HG03097 (cell line): ENCODE data around the gene APP.
"Not testable (repeated sequence)": the region's sequence is repeated elsewhere in the genome, so short reads cannot be mapped to it uniquely, and the experiment has no call there.

Experiments used
- ATAC-seq: cut with Tn5 transposase; IDR thresholded peaks from one replicate; pipeline ENCODE4 v1.9.1; 2021; ENCODE audit not compliant: unreplicated experiment, low FRiP score

The APP gene

DNA sequence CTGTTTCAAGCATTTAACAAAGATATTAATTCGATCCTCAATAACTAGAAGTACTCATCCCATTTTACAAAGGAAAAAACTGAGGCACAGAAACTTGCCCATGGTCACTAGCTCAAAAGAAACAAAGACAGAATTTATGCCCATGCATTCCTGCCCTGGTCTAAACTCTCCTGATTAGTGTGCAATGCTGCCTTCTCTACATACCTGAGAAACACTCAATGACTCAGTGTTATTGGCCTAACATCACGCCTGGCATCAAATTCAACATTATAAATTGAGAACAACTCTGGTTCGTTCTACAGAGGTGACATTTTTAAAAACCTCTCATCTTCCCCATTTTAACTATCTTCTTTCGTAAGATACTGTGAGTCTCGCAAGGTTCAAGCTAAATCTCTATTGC lies 5.2 kb downstream of the APP start:
- no peak for ATAC-seq

DNA sequence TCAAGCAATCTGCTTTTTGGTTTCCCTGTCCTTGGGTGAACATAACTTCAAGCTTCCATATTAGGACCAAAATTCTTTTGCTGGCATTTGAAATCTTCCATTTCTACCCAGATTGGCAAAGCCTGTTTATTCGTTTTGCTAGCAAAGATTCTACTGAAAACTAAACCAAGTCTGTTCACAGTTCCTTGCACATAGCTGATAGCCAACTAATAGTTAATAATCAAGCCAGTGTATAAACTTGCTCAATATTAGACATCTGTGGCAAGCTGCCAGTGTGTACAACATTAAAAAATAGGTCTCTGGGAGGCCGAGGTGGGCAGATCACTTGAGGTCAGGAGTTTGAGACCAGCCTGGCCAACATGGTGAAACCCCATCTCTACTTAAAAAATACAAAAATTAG lies 6.3 kb downstream of the APP start:
- no peak for ATAC-seq

DNA sequence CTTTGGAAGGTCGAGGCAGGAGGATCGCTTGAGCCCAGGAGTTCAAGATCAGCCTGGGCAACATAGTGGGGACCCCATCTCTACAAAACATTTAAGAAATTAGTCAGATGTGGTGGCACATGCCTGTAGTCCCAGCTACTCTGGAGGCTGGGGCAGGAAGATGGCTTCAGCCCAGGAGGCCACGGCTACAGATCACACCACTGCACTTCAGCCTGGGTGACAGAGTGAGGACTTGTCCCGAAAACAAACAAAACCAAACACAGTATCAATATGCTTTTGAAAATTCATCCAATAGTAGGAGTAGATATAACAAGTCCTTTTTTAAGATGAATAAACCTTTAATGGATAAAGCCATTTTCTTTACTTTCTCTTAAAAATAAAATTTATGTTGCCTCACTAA lies 8.5 kb downstream of the APP start:
- ATAC-seq = no peak

DNA sequence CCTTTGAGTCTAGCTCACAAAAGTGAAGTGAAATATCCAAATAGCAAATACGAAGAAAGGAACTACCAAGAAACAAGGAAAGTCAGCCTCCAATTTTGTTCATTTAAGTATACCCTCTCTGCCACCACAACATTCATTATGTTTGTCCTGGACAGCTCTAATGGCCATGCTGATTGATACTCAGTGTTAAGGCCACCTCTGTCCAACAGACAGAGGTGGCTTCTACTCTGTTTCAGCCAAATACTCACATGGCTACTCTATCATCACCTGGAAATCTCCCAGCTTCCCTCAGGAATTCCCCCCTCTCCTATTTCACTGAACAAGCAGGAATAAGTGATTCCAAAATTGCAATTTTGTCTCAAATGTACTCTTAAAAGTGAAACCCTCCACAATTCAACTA lies 10.7 kb downstream of the APP start:
- no peak for ATAC-seq

DNA sequence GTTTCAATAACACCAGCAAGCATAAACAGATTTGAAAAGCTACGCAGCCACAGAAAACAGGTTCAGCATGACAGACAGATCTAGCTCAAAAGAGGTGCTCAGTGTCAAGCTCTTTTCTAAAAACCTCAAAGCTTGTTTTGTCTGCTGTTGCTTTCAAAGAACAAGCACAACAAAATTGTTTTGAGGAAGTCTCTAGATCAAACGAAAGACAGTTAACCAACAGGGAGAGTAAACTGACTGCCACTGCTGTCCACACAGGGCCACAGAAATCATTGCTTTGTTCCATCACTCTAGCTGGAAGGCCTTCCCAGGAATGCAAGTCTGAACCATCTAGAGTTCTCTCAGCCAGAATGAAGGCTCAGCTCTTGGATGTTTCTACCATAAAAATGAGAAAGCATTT lies 12.8 kb downstream of the APP start:
- no peak for ATAC-seq

DNA sequence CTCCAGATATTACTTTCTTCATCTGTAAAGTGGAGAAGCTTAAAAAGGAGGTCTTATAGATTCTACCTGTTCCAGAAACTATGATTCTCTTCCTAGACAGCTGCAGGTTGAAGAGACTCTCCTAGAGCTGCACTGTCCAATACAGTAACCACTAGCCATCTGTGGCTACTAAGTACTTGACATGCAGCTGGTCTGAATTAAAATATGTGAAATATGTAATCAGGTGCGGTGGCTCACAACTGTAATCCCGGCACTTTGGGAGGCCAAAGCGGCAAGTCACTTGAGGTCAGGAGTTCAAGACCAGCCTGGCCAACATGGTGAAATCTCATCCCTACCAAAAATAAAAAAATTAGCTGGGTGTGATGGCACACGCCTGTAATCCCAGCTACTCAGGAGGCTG lies 15.8 kb downstream of the APP start:
- no peak for ATAC-seq

DNA sequence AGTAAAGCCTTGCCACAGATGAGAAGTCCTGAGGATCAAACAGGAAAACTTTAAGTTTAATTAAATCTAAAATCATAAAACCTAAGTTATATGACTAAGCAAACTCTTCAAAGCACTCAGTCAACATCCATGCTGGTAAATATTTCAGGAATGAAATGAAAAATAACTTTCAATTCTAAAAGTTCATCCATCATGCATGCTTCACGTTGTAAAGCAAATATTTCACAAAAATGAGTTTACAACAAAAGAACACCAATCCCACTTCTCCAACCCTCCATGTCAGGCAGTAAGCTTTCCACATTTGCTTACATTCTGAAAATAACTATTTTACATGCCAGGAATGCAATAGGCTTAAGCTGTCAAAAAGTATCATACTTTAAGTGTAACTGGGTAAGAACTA lies 16.8 kb downstream of the APP start:
- no peak for ATAC-seq

DNA sequence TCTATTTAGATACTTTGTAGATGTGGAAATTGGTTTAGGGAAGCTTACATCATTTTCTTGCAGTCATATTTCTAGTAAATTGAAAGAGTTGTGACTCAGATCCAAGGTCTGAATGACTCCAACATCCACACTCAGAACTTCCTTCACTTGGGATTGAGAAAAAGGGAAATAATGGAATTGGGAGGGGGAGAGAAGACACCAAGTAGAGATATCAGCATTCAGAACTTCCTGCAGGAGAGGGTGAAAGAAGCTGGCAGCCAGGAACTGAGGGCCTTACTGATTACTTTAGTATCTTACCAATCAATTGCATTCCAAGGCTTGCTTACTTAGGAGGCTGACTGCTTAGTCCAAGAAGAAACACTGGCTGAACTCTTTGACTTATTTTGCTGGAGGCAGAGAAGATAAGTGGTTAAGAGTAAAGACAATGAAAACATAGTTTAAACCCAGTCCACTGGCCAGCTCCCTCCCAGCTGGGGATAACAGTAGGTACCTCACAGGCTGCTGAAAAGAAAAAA lies 21.7 kb downstream of the APP start:
- ATAC-seq = no peak

DNA sequence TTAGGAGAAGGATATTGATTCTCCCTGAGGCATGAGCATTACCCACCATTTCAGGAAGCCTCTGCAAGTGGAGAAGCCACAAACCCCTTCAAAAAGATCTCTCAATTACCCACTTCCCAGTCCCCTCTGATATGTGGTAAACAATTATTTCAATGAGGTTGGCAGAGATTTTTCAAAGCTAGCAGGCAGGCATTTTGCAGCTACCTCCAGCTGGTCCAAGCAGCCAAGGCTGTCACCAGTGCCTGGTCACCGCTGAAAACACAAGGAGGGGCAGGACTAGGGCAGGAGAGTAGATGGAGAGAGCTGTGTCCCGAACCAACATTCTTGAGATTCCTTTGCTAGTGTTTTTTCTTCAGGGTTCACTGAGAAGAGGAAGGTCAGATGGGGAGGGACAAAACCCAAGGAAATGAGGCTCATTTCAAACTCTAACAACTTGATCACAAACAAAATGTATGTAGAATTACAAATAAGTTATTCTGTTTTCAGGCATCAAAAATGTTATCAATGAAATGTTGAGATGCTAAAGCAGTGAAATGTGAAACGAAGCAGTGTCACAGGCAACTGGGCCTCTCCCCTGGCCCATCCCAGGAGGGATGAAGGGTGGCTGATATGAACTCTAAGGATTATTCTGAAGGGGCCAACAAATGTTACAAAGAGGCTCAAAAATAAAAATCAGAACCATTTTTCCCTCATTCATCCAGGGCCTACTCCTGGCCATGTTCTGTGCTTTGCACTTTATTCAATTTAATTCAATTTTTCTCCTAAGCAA lies 22.3 kb downstream of the APP start:
- ATAC-seq = no peak

DNA sequence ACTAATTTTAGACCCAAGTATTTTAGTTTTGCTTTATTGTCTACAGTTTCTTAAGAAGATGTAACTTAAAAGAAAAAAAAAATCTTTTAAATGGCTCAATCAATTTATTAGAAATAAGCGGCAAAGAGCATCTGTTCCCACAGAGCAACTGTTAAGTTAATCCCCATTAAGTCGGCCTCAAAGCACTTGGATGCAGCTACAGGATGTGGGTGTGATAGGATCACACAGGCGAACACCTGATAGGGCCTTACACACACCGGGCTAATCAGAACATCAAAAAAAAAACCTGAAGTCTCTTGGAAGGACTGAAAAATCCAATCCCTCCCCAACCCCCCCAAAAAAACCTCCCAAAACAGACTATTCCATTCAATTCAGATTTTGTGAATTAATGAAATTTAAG lies 23.0 kb downstream of the APP start:
- ATAC-seq = no peak

DNA sequence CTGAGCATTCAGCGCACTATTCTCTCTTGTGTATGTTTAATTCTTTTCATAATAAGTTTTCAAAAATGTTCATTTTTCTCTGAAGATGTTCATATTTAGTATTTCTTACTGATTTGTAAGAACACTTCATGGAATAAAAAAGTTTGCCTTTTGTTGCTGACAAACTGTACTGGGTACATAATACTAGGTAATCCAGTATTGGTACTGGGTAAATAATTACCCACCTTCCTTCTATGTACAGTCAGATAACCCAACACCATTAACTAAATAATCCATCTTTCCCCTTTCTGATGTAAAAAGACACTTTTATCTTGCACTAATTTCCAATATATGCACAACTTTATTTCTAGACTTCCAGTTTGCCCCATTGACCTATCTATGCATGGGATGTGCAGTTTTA lies 23.9 kb downstream of the APP start:
- ATAC-seq = no peak

DNA sequence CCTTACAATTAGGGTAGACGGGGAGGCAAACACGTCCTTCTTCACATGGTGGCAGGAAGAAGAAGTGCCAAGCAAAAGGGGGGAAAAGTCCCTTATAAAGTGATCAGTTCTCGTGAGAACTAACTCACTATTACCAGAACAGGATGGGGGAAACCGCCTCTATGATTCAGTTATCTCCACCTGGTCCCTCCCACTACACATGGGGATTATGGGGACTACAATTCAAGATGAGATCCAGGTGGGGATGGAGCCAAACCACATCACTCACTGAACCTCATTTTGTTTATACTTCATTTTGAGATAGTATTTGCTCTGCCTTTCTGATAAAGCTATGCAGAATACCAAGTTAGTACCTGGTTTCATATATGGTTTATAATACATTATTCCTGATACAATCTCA lies 26.5 kb downstream of the APP start:
- no peak for ATAC-seq

DNA sequence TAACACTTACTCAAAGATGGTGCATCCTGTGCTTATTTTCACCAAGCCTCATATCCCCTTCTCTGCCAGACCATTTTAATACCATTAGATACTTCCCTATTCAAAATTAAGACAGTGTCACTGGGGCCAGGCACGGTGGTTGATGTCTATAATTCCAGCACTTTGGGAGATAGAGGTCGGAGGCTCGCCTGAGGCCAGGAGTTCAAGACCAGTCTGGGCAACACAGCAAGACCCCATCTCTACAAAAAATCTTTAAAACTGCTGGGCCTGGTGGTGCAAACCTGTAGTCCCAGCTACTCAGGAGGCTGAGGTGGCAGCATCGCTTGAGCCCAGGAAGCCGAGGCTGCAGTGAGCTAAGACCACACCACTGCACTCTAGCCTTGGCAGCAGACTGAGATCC lies 28.2 kb downstream of the APP start:
- ATAC-seq = no peak

DNA sequence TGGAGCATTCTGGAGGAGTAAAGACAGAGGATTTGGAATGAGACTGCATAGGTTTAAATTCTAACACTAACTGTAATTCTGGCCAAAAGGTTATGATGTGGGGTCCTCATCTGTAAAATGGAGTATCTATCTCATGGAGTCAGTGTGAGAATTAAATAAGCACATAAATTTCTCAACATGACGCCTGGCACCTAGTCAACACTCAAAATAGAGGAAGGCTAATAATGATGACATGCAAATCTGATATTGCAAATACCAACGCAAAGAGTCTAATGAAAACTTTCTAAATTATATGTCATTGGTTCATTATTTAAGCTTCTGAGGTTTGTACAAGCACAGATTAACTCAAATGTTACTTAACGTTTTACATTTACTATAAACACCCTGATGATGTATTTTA lies 29.6 kb downstream of the APP start:
- ATAC-seq = no peak

DNA sequence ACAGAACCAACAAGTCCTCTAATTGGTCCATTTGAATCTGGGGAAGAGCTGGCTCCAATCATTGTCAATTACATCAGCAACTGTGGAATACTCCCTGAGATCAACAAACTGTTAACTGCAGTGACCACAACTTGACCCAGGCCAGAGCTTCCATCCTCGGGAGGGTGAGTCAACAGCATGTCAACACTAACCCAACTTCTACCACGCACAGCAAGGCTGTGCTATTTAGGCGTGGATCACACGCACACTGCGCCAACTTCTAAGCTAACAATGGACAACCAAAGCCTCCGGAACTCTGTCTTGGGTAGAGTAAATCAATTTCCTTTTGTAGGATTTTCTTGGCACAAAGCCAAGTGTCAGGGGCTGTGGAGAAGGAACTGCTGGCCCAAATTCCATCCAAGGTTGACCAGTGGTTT lies 30.4 kb downstream of the APP start:
- ATAC-seq = no peak

DNA sequence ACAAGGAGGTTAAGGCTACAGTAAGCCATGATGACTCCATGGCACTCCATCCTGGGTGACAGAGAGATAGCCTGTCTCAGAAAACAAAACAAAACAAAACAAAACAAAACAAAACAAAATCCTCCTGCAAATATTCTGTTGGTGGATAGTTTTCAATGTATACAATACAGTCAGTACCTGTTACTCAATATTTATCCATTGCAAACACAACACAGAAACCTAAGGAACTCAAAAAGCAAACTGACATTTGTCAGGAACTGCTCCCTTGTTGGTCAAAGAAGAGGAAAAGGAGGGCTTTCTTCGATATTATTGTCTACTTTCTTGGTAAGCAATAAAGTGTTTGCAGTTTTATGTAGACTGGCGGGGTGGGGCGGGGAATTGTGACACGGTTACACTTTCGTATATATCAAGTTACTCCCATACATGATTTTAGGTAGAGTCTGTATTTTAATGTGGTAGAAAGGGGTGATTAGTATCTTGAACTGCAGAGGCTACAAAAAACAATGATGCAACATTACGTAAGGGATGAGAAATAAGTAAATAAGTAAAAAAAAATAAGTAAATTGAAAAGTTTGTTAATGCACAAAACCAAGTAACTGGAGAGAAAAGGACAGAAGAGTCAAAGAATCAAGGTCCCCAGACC lies 31.8 kb downstream of the APP start:
- no peak for ATAC-seq

DNA sequence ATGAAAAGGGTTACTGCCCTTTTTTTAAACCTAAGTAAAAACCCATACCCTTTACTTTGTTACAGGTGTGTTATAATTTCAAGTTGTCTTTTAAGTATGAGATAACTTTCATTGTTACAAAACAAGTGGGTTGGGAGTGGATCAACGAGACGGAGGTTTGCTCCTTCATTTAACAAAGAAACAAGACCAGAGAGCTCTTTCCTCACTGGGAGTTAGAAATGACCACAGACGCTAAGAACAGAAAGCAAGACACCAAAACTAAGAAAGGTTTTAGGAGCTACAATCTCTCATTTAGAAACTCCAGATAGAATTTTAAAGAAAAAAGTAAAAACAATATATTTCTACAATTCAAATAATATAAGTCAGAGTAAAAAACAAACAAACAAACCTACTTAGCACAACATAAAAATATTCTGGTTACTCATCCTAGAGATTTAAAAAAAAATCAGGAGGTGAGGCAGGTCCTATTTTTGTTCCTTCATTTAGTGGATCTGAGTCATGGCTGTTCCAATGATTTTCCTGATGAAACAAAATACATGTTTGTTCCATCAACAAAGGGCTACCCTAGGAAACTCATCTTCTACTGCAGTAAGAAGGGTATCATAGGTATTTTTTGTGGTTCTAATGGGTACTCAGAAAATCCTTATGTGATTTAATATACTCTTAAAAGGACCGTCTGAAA lies 33.0 kb downstream of the APP start:
- ATAC-seq = no peak

DNA sequence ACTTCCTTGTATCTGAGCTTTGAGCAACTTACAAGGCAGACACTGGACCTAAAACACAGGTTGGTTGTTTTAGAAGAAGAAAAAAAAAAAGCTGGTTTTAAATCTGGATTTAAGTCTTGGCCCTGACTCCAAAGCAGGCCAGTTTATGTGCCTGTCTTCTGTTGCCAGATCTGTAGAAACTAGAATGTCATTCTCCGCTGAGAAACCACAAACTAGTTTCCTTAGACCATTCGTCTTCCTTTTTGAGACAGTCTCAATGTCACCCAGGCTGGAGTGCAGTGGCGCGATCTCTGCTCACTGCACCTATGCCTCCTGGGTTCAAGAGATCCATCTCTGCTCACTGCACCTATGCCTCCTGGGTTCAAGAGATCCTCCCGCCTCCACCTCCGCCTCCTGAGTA lies 33.9 kb downstream of the APP start:
- peak; percentile 91 for ATAC-seq

DNA sequence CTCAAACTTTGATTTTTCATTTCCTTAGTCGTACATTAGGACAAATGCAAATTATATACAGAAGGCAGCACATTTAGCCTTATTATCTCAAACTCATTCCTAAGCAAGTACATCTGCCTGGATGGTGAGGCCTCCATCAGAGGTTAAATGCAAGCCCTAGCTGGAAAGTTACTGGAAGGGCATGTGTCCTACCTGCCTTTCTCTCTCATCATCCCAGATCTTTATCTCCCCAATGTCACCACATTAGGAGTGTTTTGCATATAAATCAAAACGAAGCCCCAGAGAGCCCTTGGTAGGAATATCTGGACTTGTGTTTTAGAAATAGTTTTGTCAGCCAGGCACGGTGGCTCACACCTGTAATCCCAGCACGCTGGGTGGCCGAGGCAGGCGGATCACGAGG lies 35.0 kb downstream of the APP start:
- ATAC-seq = no peak

DNA sequence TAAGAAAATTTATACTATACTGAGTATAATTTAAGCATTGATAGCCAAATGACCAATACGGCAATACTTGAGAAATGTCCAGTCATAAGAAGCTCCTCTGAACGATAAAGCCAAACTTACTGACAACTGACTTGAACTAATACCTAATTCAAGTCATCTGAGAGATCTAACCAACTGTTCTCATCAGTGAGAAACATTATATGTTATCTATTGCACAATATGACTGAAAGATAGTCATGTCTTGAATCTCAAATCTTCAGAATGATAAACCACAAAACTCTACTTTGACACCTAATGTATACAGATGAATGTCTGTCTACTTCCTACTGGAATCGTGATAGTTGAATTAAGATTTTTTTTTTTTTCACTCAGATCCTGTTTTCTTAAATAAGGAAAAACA lies 39.0 kb downstream of the APP start:
- no peak for ATAC-seq

DNA sequence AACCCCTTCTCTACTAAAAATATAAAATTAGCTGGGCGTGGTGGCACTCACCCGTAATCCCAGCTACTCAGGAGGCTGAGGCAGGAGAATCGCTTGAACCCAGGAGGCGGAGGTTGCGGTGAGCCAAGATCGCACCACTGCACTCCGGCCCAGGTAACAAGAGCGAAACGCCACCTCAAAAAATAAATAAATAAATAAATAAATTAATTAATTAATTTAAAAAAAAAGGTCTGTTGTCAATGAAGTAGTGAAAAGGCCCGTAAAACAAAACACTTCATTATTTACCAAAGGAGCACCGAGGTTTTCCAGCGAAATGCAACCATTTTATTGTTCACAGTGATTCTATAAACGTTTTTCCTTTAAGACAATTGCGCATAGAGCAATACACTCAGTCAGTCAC lies 39.5 kb downstream of the APP start:
- not testable (repeated sequence) for ATAC-seq
